IMR-90 (cell line): ENCODE data around the gene LTBP2. TPM values are rescaled to one million over a fixed set of nuclear protein-coding genes. Genes with fewer than 3 reads are reported as not detected.

Experiments
- ATAC-seq: fragments of 200-7000 bp; cut with Tn5 transposase; 2 replicates; pipeline ENCODE4 v1.9.1; 2020; ENCODE audit warnings: low read depth, mild to moderate bottlenecking, moderate library complexity
- BruUV-seq: library from RNA; stranded (reverse); fragments of 400-500 nt; replicated peaks from 2 replicates; lab custom pipeline; 2021; lab: Mats Ljungman, UMichigan
- CTCF ChIA-PET: fragments of 300-600 bp; formaldehyde crosslinking; extraction: SDS; loops from one replicate; lab custom pipeline; 2021; ENCODE audit warnings: antibody characterized with exemption; lab: Yijun Ruan, JAX
- POLR2A ChIA-PET: fragments of 300-600 bp; sonication (Branson Sonifier 250); formaldehyde crosslinking; loops from one replicate; lab custom pipeline; 2022; ENCODE audit warnings: antibody characterized with exemption; ENCODE audit not compliant: unreplicated experiment; lab: Charles Lee
- DNase-seq: peaks from one replicate; pipeline ENCODE4 v3.0.0; 2013
- H2AFZ ChIP-seq: replicated peaks from 2 replicates; pipeline ENCODE3; 2013; ENCODE audit warnings: low read length, mild to moderate bottlenecking; ENCODE audit not compliant: poor library complexity
- H2AK5ac ChIP-seq: 2 replicates; pipeline ENCODE4 v1.6.1; 2013; ENCODE audit warnings: low read depth, low read length, inconsistent platforms
- H2AK9ac ChIP-seq: replicated peaks from 2 replicates; pipeline ENCODE3; 2013; ENCODE audit warnings: mild to moderate bottlenecking, low read depth, low read length, moderate library complexity; ENCODE audit not compliant: poor library complexity
- H2BK120ac ChIP-seq: 2 replicates; pipeline ENCODE4 v1.6.1; 2013; ENCODE audit warnings: low read depth, low read length, inconsistent platforms
- H2BK15ac ChIP-seq: 3 replicates; pipeline ENCODE4 v1.6.1; 2013; ENCODE audit warnings: low read depth, low read length, inconsistent platforms
- H2BK20ac ChIP-seq: 2 replicates; pipeline ENCODE4 v1.6.1; 2013; ENCODE audit warnings: low read depth, mild to moderate bottlenecking, inconsistent platforms, low read length, moderate library complexity
- H2BK5ac ChIP-seq: 2 replicates; pipeline ENCODE4 v1.6.1; 2013; ENCODE audit warnings: mild to moderate bottlenecking, low read depth, low read length, inconsistent platforms; ENCODE audit not compliant: poor library complexity, severe bottlenecking
- H3K14ac ChIP-seq: replicated peaks from 2 replicates; pipeline ENCODE4 v1.6.1; 2013; ENCODE audit warnings: low read depth, low read length, inconsistent platforms
- H3K18ac ChIP-seq: 2 replicates; pipeline ENCODE4 v1.6.1; 2013; ENCODE audit warnings: low read depth, low read length, control low read depth
- H3K23ac ChIP-seq: 2 replicates; pipeline ENCODE4 v1.6.1; 2013; ENCODE audit warnings: low read depth, low read length, inconsistent platforms
- H3K27ac ChIP-seq: 2 replicates; pipeline ENCODE4 v1.5.1; 2013; ENCODE audit warnings: mild to moderate bottlenecking, control low read depth, low read length; ENCODE audit not compliant: insufficient read depth
- H3K27me3 ChIP-seq: 2 replicates; pipeline ENCODE4 v1.6.1; 2013; ENCODE audit warnings: low read length; ENCODE audit not compliant: control insufficient read depth, insufficient read depth
- H3K36me3 ChIP-seq: 2 replicates; pipeline ENCODE4 v1.6.1; 2013; ENCODE audit warnings: low read length, mixed read lengths; ENCODE audit not compliant: control insufficient read depth, insufficient read depth
- H3K4ac ChIP-seq: 2 replicates; pipeline ENCODE4 v1.6.1; 2013; ENCODE audit warnings: low read depth, low read length, inconsistent platforms
- H3K4me1 ChIP-seq: 2 replicates; pipeline ENCODE4 v1.6.1; 2013; ENCODE audit warnings: low read length, mixed read lengths; ENCODE audit not compliant: control insufficient read depth, insufficient read depth
- H3K4me2 ChIP-seq: 2 replicates; pipeline ENCODE4 v1.6.1; 2013; ENCODE audit warnings: low read depth, mild to moderate bottlenecking, control low read depth, low read length, moderate library complexity
- H3K4me3 ChIP-seq: 2 replicates; pipeline ENCODE4 v1.5.1; 2013; ENCODE audit warnings: low read depth, mild to moderate bottlenecking, control low read depth, low read length, moderate library complexity; ENCODE audit not compliant: insufficient read depth
- H3K56ac ChIP-seq: 2 replicates; pipeline ENCODE4 v1.6.1; 2013; ENCODE audit warnings: low read length, inconsistent platforms; ENCODE audit not compliant: insufficient read depth; ENCODE audit errors: extremely low read depth
- H3K79me1 ChIP-seq, 2 experiments: 2 replicates each; pipeline ENCODE4 v1.6.1; 2013; ENCODE audit warnings: low read length in 2 of 2, inconsistent platforms in 1 of 2, low read depth in 1 of 2
- H3K9ac ChIP-seq: 2 replicates; pipeline ENCODE4 v1.6.1; 2013; ENCODE audit warnings: low read depth, low read length, control low read depth
- H3K9me1 ChIP-seq: 2 replicates; pipeline ENCODE4 v1.6.1; 2013; ENCODE audit warnings: low read length, inconsistent platforms; ENCODE audit not compliant: insufficient read depth
- H3K9me3 ChIP-seq: 2 replicates; pipeline ENCODE4 v1.6.1; 2013; ENCODE audit warnings: low read length; ENCODE audit not compliant: control insufficient read depth, insufficient read depth
- H4K20me1 ChIP-seq: 2 replicates; pipeline ENCODE4 v1.6.1; 2013; ENCODE audit warnings: low read length, inconsistent platforms; ENCODE audit not compliant: insufficient read depth
- H4K5ac ChIP-seq: 2 replicates; pipeline ENCODE4 v1.6.1; 2013; ENCODE audit warnings: mild to moderate bottlenecking, low read depth, low read length, control low read depth
- H4K8ac ChIP-seq, 2 experiments: 2 replicates each; pipeline ENCODE4 v1.6.1; 2013; ENCODE audit warnings: low read depth in 2 of 2, low read length in 2 of 2, control low read depth in 1 of 2, inconsistent platforms in 1 of 2
- H4K91ac ChIP-seq: 2 replicates; pipeline ENCODE4 v1.6.1; 2013; ENCODE audit warnings: low read depth, low read length, inconsistent platforms; ENCODE audit not compliant: insufficient read depth
- CHD1 ChIP-seq: IDR thresholded peaks from 2 replicates; pipeline ENCODE4 v1.6.1; 2012; ENCODE audit warnings: low read depth, low read length, improper control_type of control experiment
- ELK1 ChIP-seq: fragments of 150-350 bp; IDR thresholded peaks from 2 replicates; pipeline ENCODE4 v1.6.1; 2016; ENCODE audit warnings: low read depth, mild to moderate bottlenecking, low read length, moderate library complexity, borderline replicate concordance
- FOS ChIP-seq: fragments of 150-350 bp; IDR thresholded peaks from 2 replicates; pipeline ENCODE4 v1.6.1; 2016; ENCODE audit warnings: low read depth, low read length
- MAFK ChIP-seq: IDR thresholded peaks from 2 replicates; pipeline ENCODE4 v1.6.1; 2012; ENCODE audit warnings: low read depth, low read length, improper control_type of control experiment
- MAZ ChIP-seq: IDR thresholded peaks from 2 replicates; pipeline ENCODE4 v1.6.1; 2012; ENCODE audit warnings: low read depth, mild to moderate bottlenecking, low read length, improper control_type of control experiment, moderate library complexity, borderline replicate concordance
- MXI1 ChIP-seq: IDR thresholded peaks from 2 replicates; pipeline ENCODE4 v1.6.1; 2012; ENCODE audit warnings: low read depth, mild to moderate bottlenecking, low read length, moderate library complexity, borderline replicate concordance
- POLR2A ChIP-seq: IDR thresholded peaks from 2 replicates; pipeline ENCODE4 v1.6.1; 2012; ENCODE audit warnings: mild to moderate bottlenecking, low read depth, low read length
- RAD21 ChIP-seq: IDR thresholded peaks from 2 replicates; pipeline ENCODE4 v1.6.1; 2012; ENCODE audit warnings: low read length, improper control_type of control experiment
- RFX5 ChIP-seq: IDR thresholded peaks from 2 replicates; pipeline ENCODE4 v1.8.0; 2012; ENCODE audit warnings: low read depth, mild to moderate bottlenecking, low read length, moderate library complexity
- SMC3 ChIP-seq: fragments of 150-350 bp; IDR thresholded peaks from 2 replicates; pipeline ENCODE4 v1.6.1; 2016; ENCODE audit warnings: low read depth, mild to moderate bottlenecking, antibody characterized with exemption, low read length, moderate library complexity
- USF2 ChIP-seq: fragments of 150-350 bp; IDR thresholded peaks from 2 replicates; pipeline ENCODE4 v1.6.1; 2017; ENCODE audit warnings: mild to moderate bottlenecking, antibody characterized with exemption, low read length, low read depth
- WGBS, 2 experiments: methylation state at CpG; one replicate each; pipeline versions ENCODE4 v1.1.5 to v1.1.7; 2013; ENCODE audit warnings: missing lambda C conversion rate in 2 of 2; ENCODE audit not compliant: insufficient read length in 1 of 2; ENCODE audit errors: extremely low coverage in 2 of 2; 5-methylcytosine and 5-hydroxymethylcytosine counted together
- dilution Hi-C: fragments of 300-500 bp; cut with HindIII; formaldehyde crosslinking; loops from one replicate; pipeline ENCODE4 v1.14.3; 2018; ENCODE audit warnings: low sequenced_read_pairs; ENCODE audit not compliant: unreplicated experiment
- in situ Hi-C: fragments of 300-500 bp; cut with MboI; formaldehyde crosslinking; loops from 3 replicates; pipeline ENCODE4 v1.14.3; 2019; ENCODE audit warnings: low sequenced_read_pairs, inconsistent platforms, mixed read lengths
- intact Hi-C: fragments of 100-400 bp; cut with micrococcal nuclease; formaldehyde crosslinking; loops from 2 replicates; pipeline ENCODE4 v1.10.0; 2022
- polyA plus RNA-seq, 3 experiments: library from polyadenylated mRNA; depleted of rRNA; stranded (reverse); fragments of >200 nt; gene quantifications; 2 replicates each; pipeline ENCODE4 v1.2.3, GENCODE V29; 2012; ENCODE audit warnings: low replicate concordance in 1 of 3
- total RNA-seq: library from RNA; depleted of rRNA; stranded (reverse); fragments of >200 nt; gene quantifications from 2 replicates; pipeline ENCODE4 v1.2.3, GENCODE V29; 2012
- TF ChIP-seq, protein P1 (sequence below): conservative IDR thresholded peaks from 2 replicates; pipeline ENCODE4 v1.5.1; 2012; ENCODE audit warnings: mild to moderate bottlenecking, low read depth, low read length, improper control_type of control experiment

Gene LTBP2
- total and polyA plus RNA-seq, 2 of the 4 experiments (the other 2 are of a cell fraction): 23.8 to 79.3 TPM

GRCh38 chr14:74634964-74635363, 22.9 kb upstream of the LTBP2 start:
- peak overlapping the region; percentile 12 for H2AK9ac ChIP-seq
- DNase-seq (no peak), ATAC-seq (no peak)
- H3K4me1 ChIP-seq: peaks cover 34% of the 10 kb centered on the region
- no peak overlapping the region for H3K23ac ChIP-seq
- POLR2A ChIA-PET: no interaction called here
- peaks cover 13% of the 10 kb centered on the region for H3K9me1 ChIP-seq
- H2BK20ac ChIP-seq: 0 out of 2 replicates have a peak overlapping the region, but pooled peaks have one; percentile 33
- H3K27ac ChIP-seq: no peak overlapping the region
- intact Hi-C loops: loop anchor here (1.0 kb wide), 1 partner anchor 16 kb away; no protein-coding TSS in a partner anchor
- peak overlapping the region; percentile 25; the same call in 1 of the 2 replicates for H2AK5ac ChIP-seq
- H3K9ac ChIP-seq: no peak overlapping the region
- no peaks in the 10 kb centered on the region for H3K36me3 ChIP-seq
- no peak overlapping the region; the same call in 1 of the 2 replicates for H2BK120ac ChIP-seq
- no peaks in the 10 kb centered on the region for H4K20me1 ChIP-seq
- H3K56ac ChIP-seq: no peak overlapping the region
- CTCF ChIA-PET: interaction anchor here (0.6 kb wide), 1 partner anchor 128 kb away, joined by 4 read pairs; no protein-coding TSS in a partner anchor
- H4K91ac ChIP-seq: no peak overlapping the region
- H3K9me3 ChIP-seq: no peaks in the 10 kb centered on the region
- BruUV-seq: no TSS peak
- H3K4me3 ChIP-seq: no peak overlapping the region
- 0 out of 2 replicates have a peak overlapping the region, but pooled peaks have one; percentile 7 for H3K14ac ChIP-seq
- no peak overlapping the region for H2AFZ ChIP-seq
- H4K8ac ChIP-seq: no peak overlapping the region
- 0 out of 2 replicates have a peak overlapping the region, but pooled peaks have one; percentile 31 for H3K4ac ChIP-seq
- TF ChIP-seq, protein P1, sequence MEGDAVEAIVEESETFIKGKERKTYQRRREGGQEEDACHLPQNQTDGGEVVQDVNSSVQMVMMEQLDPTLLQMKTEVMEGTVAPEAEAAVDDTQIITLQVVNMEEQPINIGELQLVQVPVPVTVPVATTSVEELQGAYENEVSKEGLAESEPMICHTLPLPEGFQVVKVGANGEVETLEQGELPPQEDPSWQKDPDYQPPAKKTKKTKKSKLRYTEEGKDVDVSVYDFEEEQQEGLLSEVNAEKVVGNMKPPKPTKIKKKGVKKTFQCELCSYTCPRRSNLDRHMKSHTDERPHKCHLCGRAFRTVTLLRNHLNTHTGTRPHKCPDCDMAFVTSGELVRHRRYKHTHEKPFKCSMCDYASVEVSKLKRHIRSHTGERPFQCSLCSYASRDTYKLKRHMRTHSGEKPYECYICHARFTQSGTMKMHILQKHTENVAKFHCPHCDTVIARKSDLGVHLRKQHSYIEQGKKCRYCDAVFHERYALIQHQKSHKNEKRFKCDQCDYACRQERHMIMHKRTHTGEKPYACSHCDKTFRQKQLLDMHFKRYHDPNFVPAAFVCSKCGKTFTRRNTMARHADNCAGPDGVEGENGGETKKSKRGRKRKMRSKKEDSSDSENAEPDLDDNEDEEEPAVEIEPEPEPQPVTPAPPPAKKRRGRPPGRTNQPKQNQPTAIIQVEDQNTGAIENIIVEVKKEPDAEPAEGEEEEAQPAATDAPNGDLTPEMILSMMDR: no peak
- TF ChIP-seq CHD1 (no peak), SMC3 (no peak), POLR2A (no peak), USF2 (no peak), MXI1 (no peak), RFX5 (no peak), MAZ (no peak), MAFK (no peak), RAD21 (no peak), ELK1 (no peak), FOS (no peak)
- H3K27me3 ChIP-seq: no peaks in the 10 kb centered on the region
- H3K4me2 ChIP-seq: no peak overlapping the region
- dilution Hi-C loops: no loop called here
- no CpG with 5 or more reads among the region's 2 CpGs for WGBS, 2 experiments
- H3K79me1 ChIP-seq: no peaks in the 10 kb centered on the region
- peak overlapping the region; percentile 37; the same call in 1 of the 2 replicates for H3K18ac ChIP-seq
- in situ Hi-C loops: no loop called here
- no peak overlapping the region; the same call in 1 of the 2 replicates for H4K5ac ChIP-seq
- H2BK15ac ChIP-seq: peak overlapping the region; percentile 12; the same call in 1 of the 3 replicates
- no peak overlapping the region for H2BK5ac ChIP-seq
